ENCODE data around the gene HERC6.
"Not testable (repeated sequence)": the region's sequence is repeated elsewhere in the genome, so short reads cannot be mapped to it uniquely, and the experiment has no call there.

The HERC6 gene

DNA sequence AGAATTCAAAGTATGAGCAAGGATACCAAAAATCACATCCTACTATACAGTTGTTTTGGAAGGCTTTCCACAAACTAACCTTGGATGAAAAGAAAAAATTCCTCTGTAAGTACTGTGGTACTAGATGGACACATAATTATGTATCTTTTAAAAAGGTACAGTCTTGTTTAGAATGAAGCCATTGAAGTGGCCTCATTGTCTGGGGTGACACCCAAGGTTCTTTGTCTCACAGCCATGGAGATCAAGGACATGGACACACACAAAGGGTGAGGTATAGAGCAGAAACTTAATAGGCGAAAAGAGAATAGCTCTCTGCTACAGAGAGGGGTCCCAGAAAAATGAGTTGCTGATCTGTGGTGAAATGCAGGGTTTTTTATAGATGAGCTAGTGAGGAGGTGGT, 61.5 kb downstream of the HERC6 start:
- Mint-ChIP-seq H3K27me3 (no peaks in the 10 kb centered on the region), H3K4me1 (no peaks in the 10 kb centered on the region), H3K27ac (ENCODE audit: low read depth) (no peak overlapping the region), H3K36me3 (ENCODE audit: insufficient read depth) (peaks cover 11% of the 10 kb centered on the region), H3K9me3 (no peaks in the 10 kb centered on the region), H3K4me3 (no peak overlapping the region)
- DNase-seq (ENCODE audit: low spot score in 2 of 2) (no peak), ATAC-seq (replicated peaks; ENCODE audit: extremely low read depth, poor library complexity, severe bottlenecking) (no peak)

DNA sequence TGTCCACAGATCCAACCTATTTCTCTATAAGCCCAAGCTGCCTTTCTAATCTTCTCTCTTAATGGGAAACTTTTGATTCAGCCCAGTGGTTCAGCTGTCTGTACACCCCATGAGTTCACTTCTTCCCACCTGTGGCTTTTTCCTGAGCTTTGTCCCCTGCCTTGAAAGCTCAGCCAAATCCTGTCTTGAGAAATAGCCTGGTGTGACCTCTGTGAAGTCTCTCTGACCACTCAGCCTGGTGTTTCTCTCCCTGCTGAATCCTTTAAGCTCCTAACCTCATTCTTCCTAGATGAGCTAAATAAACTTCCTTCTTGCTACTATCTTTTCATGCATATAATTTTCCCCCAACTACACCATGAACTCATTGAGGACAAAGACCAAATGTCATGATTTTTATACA, 63.0 kb downstream of the HERC6 start:
- Mint-ChIP-seq H3K27me3 (no peaks in the 10 kb centered on the region), H3K4me1 (no peaks in the 10 kb centered on the region), H3K36me3 (ENCODE audit: insufficient read depth) (peaks cover 9% of the 10 kb centered on the region), H3K4me3 (no peak overlapping the region), H3K27ac (ENCODE audit: low read depth) (peak overlapping the region; percentile 35), H3K9me3 (no peaks in the 10 kb centered on the region)
- ATAC-seq (replicated peaks; ENCODE audit: extremely low read depth, poor library complexity, severe bottlenecking) (no peak), DNase-seq (ENCODE audit: low spot score in 2 of 2) (no peak)

- H3K4me3 Mint-ChIP-seq, result no peak overlapping the region
- no peaks in the 10 kb centered on the region for H3K9me3 Mint-ChIP-seq
- H3K27me3 Mint-ChIP-seq, result no peaks in the 10 kb centered on the region
- no peak overlapping the region for H3K27ac Mint-ChIP-seq (ENCODE audit: low read depth)
- H3K4me1 Mint-ChIP-seq, result no peaks in the 10 kb centered on the region
- H3K36me3 Mint-ChIP-seq (ENCODE audit: insufficient read depth), result peaks cover 5% of the 10 kb centered on the region
- no peak for ATAC-seq (replicated peaks; ENCODE audit: extremely low read depth, poor library complexity, severe bottlenecking)
- DNase-seq (ENCODE audit: low spot score in 2 of 2), result no peak
These were observed 64.1 kb downstream of the HERC6 start for GRCh38 chr4:88442689-88443191.

GRCh38 chr4:88443486-88443885, 64.8 kb downstream of the HERC6 start:
- no peaks in the 10 kb centered on the region for H3K27me3 Mint-ChIP-seq
- H3K4me1 Mint-ChIP-seq, result no peaks in the 10 kb centered on the region
- ATAC-seq (replicated peaks; ENCODE audit: extremely low read depth, poor library complexity, severe bottlenecking) (no peak), DNase-seq (ENCODE audit: low spot score in 2 of 2) (no peak)
- H3K36me3 Mint-ChIP-seq (ENCODE audit: insufficient read depth), result peaks cover 5% of the 10 kb centered on the region
- H3K27ac Mint-ChIP-seq (ENCODE audit: low read depth), result peak overlapping the region; percentile 14
- H3K9me3 Mint-ChIP-seq, result no peaks in the 10 kb centered on the region
- H3K4me3 Mint-ChIP-seq, result no peak overlapping the region

DNA sequence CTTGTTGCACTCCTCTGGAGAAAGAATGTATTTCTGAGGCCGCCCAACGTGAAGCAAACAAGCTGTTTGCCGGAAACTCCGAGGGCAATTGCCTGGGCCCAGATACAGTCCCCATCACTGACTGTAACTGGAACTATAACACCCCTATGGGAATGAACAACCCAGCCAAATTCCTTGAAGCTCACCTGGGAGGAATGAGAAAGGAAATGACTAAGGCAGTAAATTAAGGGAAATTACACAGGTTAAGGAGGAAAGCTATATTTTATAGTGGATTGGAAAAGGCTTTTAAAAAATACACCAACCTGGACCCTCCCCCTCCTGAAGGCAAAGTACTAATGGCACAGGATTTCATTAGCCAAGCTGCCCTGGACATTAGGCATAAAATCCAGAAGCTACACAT, 66.6 kb downstream of the HERC6 start:
- Mint-ChIP-seq H3K27ac (ENCODE audit: low read depth) (no peak overlapping the region), H3K4me1 (no peaks in the 10 kb centered on the region), H3K27me3 (no peaks in the 10 kb centered on the region), H3K9me3 (no peaks in the 10 kb centered on the region), H3K4me3 (no peak overlapping the region), H3K36me3 (ENCODE audit: insufficient read depth) (peaks cover 2% of the 10 kb centered on the region)
- ATAC-seq (replicated peaks; ENCODE audit: extremely low read depth, poor library complexity, severe bottlenecking), result no peak
- no peak for DNase-seq (ENCODE audit: low spot score in 2 of 2)

- no peaks in the 10 kb centered on the region for H3K9me3 Mint-ChIP-seq
- DNase-seq (ENCODE audit: low spot score in 2 of 2), result no peak
- no peak overlapping the region for H3K27ac Mint-ChIP-seq (ENCODE audit: low read depth)
- no peaks in the 10 kb centered on the region for H3K4me1 Mint-ChIP-seq
- H3K36me3 Mint-ChIP-seq (ENCODE audit: insufficient read depth), result peaks cover 2% of the 10 kb centered on the region
- no peak for ATAC-seq (replicated peaks; ENCODE audit: extremely low read depth, poor library complexity, severe bottlenecking)
- no peaks in the 10 kb centered on the region for H3K27me3 Mint-ChIP-seq
- no peak overlapping the region for H3K4me3 Mint-ChIP-seq
These were observed 67.5 kb downstream of the HERC6 start for GRCh38 chr4:88446124-88446523.

DNA sequence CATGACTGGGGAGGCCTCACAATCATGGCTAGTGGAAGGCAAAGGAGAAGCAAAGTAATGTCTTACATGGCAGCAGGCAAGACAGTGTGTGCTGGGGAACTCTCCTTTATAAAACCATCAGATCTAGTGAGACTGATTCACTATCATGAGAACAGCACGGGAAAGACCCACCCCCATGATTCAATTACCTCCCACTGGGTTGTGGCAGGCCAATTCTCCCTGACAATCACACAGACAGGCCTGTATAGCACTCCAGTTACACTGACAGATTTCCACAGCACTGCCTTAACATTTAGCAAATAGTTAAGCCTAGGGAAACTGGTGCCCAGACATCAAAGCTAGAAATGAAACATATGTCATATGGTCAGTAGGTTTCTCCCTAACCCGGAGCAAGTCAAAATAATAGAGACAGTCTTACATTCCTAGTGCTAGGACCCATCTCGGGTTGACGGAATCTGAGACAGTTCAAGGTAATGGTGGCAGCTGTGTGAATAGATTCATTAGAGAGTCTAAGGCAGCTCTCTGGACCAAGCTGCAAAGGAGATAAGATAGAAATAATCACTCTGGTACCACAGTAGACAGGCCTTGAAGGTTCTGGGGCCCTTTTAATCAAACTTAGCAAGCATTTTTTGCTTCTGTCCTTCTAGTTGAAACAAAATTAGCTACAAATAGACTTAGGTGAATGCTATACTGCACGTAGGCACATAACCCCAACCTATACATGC, 68.9 kb downstream of the HERC6 start:
- no peak overlapping the region for H3K27ac Mint-ChIP-seq (ENCODE audit: low read depth)
- no peaks in the 10 kb centered on the region for H3K27me3 Mint-ChIP-seq
- DNase-seq (ENCODE audit: low spot score in 2 of 2) (no peak), ATAC-seq (replicated peaks; ENCODE audit: extremely low read depth, poor library complexity, severe bottlenecking) (no peak)
- H3K4me1 Mint-ChIP-seq, result no peaks in the 10 kb centered on the region
- H3K9me3 Mint-ChIP-seq, result no peaks in the 10 kb centered on the region
- no peak overlapping the region for H3K4me3 Mint-ChIP-seq
- peaks cover 2% of the 10 kb centered on the region for H3K36me3 Mint-ChIP-seq (ENCODE audit: insufficient read depth)

DNA sequence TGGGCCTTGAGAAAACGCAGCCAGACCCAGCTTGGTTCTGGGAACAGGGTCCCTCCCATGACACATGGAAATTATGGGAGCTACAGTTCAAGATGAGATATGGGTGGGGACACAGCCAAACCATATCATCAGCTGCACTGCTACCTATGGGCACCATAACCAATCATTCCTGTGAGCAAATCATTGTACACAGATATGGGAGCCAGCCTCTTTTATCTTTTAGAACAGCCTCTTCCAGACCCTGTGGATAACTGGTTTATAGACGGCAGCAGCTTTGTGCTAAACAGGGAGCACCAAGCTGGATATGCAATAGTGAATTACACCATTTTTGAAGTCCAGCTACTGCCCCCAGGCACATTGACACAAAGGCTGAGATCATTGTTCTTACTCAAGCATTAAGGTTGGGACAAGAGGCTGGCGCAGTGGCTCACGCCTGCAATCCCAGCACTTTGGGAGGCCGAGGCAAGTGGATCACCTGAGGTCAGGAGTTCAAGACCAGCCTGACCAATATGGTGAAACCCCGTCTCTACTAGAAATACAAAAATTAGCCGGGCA, 69.6 kb downstream of the HERC6 start:
- not testable (repeated sequence) for ATAC-seq (replicated peaks; ENCODE audit: extremely low read depth, poor library complexity, severe bottlenecking); H3K27me3 Mint-ChIP-seq; H3K36me3 Mint-ChIP-seq (ENCODE audit: insufficient read depth); H3K4me3 Mint-ChIP-seq; DNase-seq (ENCODE audit: low spot score in 2 of 2); H3K27ac Mint-ChIP-seq (ENCODE audit: low read depth); H3K9me3 Mint-ChIP-seq; H3K4me1 Mint-ChIP-seq

GRCh38 chr4:88448889-88449288, 70.2 kb downstream of the HERC6 start:
- H3K4me3 Mint-ChIP-seq, result no peak overlapping the region
- no peak for ATAC-seq (replicated peaks; ENCODE audit: extremely low read depth, poor library complexity, severe bottlenecking)
- no peaks in the 10 kb centered on the region for H3K36me3 Mint-ChIP-seq (ENCODE audit: insufficient read depth)
- no peak overlapping the region for H3K27ac Mint-ChIP-seq (ENCODE audit: low read depth)
- H3K9me3 Mint-ChIP-seq, result no peaks in the 10 kb centered on the region
- H3K4me1 Mint-ChIP-seq, result no peaks in the 10 kb centered on the region
- DNase-seq (ENCODE audit: low spot score in 2 of 2), result no peak
- H3K27me3 Mint-ChIP-seq, result no peaks in the 10 kb centered on the region

DNA sequence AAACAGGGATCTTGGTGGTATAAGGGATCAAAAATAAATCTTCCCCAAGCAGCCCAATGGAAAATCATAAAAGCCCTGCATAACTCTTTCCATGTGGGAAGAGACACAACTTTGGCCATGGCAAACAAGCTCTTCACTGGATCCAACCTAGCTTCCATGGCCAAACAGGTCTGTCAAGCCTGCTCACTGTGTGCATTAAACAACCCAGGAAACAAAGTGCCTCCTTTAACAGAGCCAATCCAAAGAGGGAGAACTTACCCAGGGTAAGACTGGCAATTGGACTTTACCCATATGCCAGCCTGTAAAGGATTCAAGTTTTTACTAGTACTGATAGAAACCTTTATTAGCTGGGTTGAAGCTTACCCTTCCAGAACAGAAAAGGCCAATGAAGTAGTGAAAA, 70.6 kb downstream of the HERC6 start:
- H3K27ac Mint-ChIP-seq (ENCODE audit: low read depth), result no peak overlapping the region
- no peaks in the 10 kb centered on the region for H3K9me3 Mint-ChIP-seq
- H3K4me1 Mint-ChIP-seq, result no peaks in the 10 kb centered on the region
- no peak for ATAC-seq (replicated peaks; ENCODE audit: extremely low read depth, poor library complexity, severe bottlenecking)
- DNase-seq (ENCODE audit: low spot score in 2 of 2), result no peak
- no peak overlapping the region for H3K4me3 Mint-ChIP-seq
- H3K27me3 Mint-ChIP-seq, result no peaks in the 10 kb centered on the region
- H3K36me3 Mint-ChIP-seq (ENCODE audit: insufficient read depth), result no peaks in the 10 kb centered on the region

GRCh38 chr4:88451205-88451604, 72.6 kb downstream of the HERC6 start:
- DNase-seq (ENCODE audit: low spot score in 2 of 2), result no peak
- H3K4me1 Mint-ChIP-seq, result no peaks in the 10 kb centered on the region
- H3K9me3 Mint-ChIP-seq, result no peaks in the 10 kb centered on the region
- no peaks in the 10 kb centered on the region for H3K27me3 Mint-ChIP-seq
- H3K36me3 Mint-ChIP-seq (ENCODE audit: insufficient read depth), result peaks cover 2% of the 10 kb centered on the region
- no peak overlapping the region for H3K27ac Mint-ChIP-seq (ENCODE audit: low read depth)
- ATAC-seq (replicated peaks; ENCODE audit: extremely low read depth, poor library complexity, severe bottlenecking), result no peak
- H3K4me3 Mint-ChIP-seq, result no peak overlapping the region

DNA sequence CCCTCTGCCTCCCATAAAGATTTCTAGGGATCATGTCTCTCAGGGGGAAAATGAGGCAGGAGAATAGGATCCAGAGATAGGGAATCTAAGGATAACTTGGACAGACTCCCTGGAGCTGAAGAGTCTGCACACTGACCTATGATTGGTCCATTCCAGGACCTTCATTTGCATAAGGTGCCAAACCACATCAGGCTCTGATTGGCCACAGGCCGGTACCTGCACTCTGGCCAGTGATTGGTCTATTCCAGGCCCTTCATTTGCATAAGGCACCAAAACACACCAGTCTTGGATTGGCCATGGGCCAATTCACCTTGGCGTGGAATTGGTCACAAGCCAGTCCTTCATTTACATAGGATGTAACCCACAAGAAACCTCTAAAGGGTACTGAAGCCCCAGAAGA, 74.3 kb downstream of the HERC6 start:
- no peaks in the 10 kb centered on the region for H3K27me3 Mint-ChIP-seq
- H3K4me3 Mint-ChIP-seq, result no peak overlapping the region

GRCh38 chr4:88456670-88457306, 78.1 kb downstream of the HERC6 start, which contains the start of gene HERC5:
Gene HERC5 (plus strand): TSS chr4:88457119. CDS start chr4:88457270, 151 bp downstream.
- Mint-ChIP-seq H3K9me3 (no peaks in the 10 kb centered on the region), H3K4me3 (peak within 1 kb of the TSS; percentile 90), H3K27me3 (no peaks in the 10 kb centered on the region), H3K4me1 (peaks cover 24% of the 10 kb centered on the region), H3K27ac (ENCODE audit: low read depth) (peak within 1 kb of the TSS; percentile 98), H3K36me3 (ENCODE audit: insufficient read depth) (peaks cover 15% of the 10 kb centered on the region)
- DNase-seq (ENCODE audit: low spot score in 2 of 2) (peak; percentile 88 to 89), ATAC-seq (replicated peaks; ENCODE audit: extremely low read depth, poor library complexity, severe bottlenecking) (peak; percentile 94)

More for the DNA sequence above, 74.3 kb downstream of the HERC6 start:
- Mint-ChIP-seq H3K36me3 (ENCODE audit: insufficient read depth) (peaks cover 13% of the 10 kb centered on the region), H3K4me1 (peaks cover 9% of the 10 kb centered on the region), H3K9me3 (no peaks in the 10 kb centered on the region), H3K27ac (ENCODE audit: low read depth) (no peak overlapping the region)
- no peak for ATAC-seq (replicated peaks; ENCODE audit: extremely low read depth, poor library complexity, severe bottlenecking)
- DNase-seq (ENCODE audit: low spot score in 2 of 2), result no peak

Measured in central memory CD8-positive, alpha-beta T cell (primary cell).